Measurements from ENCODE around the gene STAT5A. TPM values are rescaled to one million over a fixed set of nuclear protein-coding genes. Genes with fewer than 3 reads are reported as not detected.
"Not testable (repeated sequence)": the region's sequence is repeated elsewhere in the genome, so short reads cannot be mapped to it uniquely, and the experiment has no call there.

The STAT5A gene
- total RNA-seq, 1 donor from 2014 or later: 2.9 TPM

DNA sequence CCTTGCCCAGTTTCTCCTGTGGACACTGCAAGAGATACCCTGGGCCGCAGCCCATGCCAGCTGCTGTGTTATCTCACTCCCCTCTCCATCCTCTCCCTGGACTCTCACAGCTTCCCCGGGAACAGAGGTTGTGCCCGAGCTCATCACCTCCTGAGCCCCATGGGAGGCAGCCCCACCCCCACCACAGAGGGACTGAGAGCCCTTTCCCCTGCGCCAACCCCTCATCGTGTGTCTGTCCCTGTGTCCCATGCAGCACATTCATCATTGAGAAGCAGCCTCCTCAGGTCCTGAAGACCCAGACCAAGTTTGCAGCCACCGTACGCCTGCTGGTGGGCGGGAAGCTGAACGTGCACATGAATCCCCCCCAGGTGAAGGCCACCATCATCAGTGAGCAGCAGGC, 12.7 kb downstream of the STAT5A start:
- H3K27ac Mint-ChIP-seq (ENCODE audit: unreplicated experiment): no peak overlapping the region
- H3K9me3 Mint-ChIP-seq: no peaks in the 10 kb centered on the region
- no peaks in the 10 kb centered on the region for H3K4me1 Mint-ChIP-seq
- no peaks in the 10 kb centered on the region for H3K36me3 Mint-ChIP-seq (ENCODE audit: low read depth)
- H3K4me3 Mint-ChIP-seq: no peak overlapping the region
- TF ChIP-seq CTCF (conservative IDR thresholded peaks at IDR 0.05): no peak
- no peaks in the 10 kb centered on the region for H3K27me3 Mint-ChIP-seq (ENCODE audit: low read depth)
- DNase-seq (ENCODE audit: low read depth, low spot score): no peak

DNA sequence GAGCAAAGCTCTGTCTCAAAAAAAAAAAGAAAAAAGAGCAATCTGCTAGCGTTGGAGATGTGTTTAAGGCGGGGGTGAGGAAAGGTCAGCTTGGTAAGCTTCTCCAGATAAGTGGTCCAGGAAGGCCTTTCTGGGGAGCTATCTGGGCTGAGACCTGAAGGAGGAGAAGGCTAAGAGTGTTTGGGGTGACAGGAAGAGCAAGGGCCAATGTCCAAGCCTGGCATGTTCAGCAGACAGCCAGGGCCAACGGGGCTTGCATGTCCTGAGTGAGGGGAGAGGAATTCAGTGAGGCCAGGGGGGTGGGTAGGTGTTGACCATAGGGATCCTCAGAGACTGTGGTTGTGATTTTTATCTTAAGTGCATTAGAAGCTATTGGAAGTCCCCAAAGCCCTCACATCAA, 15.4 kb downstream of the STAT5A start:
- Mint-ChIP-seq H3K27ac (ENCODE audit: unreplicated experiment) (no peak overlapping the region), H3K27me3 (ENCODE audit: low read depth) (no peaks in the 10 kb centered on the region), H3K4me3 (no peak overlapping the region), H3K36me3 (ENCODE audit: low read depth) (no peaks in the 10 kb centered on the region), H3K9me3 (no peaks in the 10 kb centered on the region), H3K4me1 (no peaks in the 10 kb centered on the region)
- DNase-seq (ENCODE audit: low read depth, low spot score): no peak
- TF ChIP-seq CTCF (conservative IDR thresholded peaks at IDR 0.05): no peak

- Mint-ChIP-seq H3K36me3 (ENCODE audit: low read depth) (no peaks in the 10 kb centered on the region), H3K4me1 (peaks cover under 1% of the 10 kb centered on the region), H3K4me3 (no peak overlapping the region), H3K27ac (ENCODE audit: unreplicated experiment) (no peak overlapping the region), H3K27me3 (ENCODE audit: low read depth) (no peaks in the 10 kb centered on the region), H3K9me3 (no peaks in the 10 kb centered on the region)
- no peak for DNase-seq (ENCODE audit: low read depth, low spot score)
- no peak for TF ChIP-seq CTCF (conservative IDR thresholded peaks at IDR 0.05)
Measured at GRCh38 chr17:42304187-42305030, 16.1 kb downstream of the STAT5A start.

GRCh38 chr17:42305031-42305330, 16.7 kb downstream of the STAT5A start:
- not testable (repeated sequence) for DNase-seq (ENCODE audit: low read depth, low spot score); H3K4me1 Mint-ChIP-seq; H3K9me3 Mint-ChIP-seq; H3K36me3 Mint-ChIP-seq (ENCODE audit: low read depth); H3K27me3 Mint-ChIP-seq (ENCODE audit: low read depth); H3K4me3 Mint-ChIP-seq; H3K27ac Mint-ChIP-seq (ENCODE audit: unreplicated experiment)

DNA sequence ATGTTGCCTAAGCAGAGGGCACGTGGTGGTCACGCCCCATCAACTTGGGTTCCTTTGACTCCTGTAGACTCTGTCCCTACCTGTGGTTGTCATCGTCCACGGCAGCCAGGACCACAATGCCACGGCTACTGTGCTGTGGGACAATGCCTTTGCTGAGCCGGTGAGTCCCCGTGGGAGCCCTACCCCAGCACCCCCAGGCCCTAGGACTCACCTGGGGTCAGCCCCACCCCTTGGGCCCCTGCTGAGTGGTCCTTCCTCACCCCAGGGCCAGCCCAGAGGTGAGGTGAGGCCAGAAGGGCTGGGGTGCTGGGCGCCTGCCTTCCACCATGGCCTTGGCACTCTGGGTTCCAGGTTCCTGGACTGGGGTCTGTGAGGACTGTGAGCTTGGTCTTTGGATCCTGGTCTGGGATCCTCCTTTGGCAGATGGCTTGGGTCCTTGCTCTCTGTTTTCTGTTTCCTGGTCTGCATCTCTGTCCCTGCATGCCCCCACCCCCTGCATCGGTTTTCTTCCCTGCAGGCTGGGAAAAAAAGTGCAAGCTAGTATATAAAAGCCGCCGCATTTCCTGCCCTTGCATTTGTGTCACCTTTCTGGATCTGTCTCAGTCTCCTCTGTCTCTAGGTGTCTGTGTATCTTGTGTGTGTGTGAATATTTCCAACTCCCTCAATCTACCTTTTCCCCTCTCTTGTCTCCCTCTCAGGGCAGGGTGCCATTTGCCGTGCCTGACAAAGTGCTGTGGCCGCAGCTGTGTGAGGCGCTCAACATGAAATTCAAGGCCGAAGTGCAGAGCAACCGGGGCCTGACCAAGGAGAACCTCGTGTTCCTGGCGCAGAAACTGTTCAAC, 17.5 kb downstream of the STAT5A start:
- H3K4me1 Mint-ChIP-seq: peaks cover 14% of the 10 kb centered on the region
- no peaks in the 10 kb centered on the region for H3K9me3 Mint-ChIP-seq
- no peak overlapping the region for H3K4me3 Mint-ChIP-seq
- no peaks in the 10 kb centered on the region for H3K36me3 Mint-ChIP-seq (ENCODE audit: low read depth)
- TF ChIP-seq CTCF (conservative IDR thresholded peaks at IDR 0.05): no peak
- DNase-seq (ENCODE audit: low read depth, low spot score): no peak
- no peaks in the 10 kb centered on the region for H3K27me3 Mint-ChIP-seq (ENCODE audit: low read depth)
- no peak overlapping the region for H3K27ac Mint-ChIP-seq (ENCODE audit: unreplicated experiment)

- Mint-ChIP-seq H3K4me3 (no peak overlapping the region), H3K27me3 (ENCODE audit: low read depth) (no peaks in the 10 kb centered on the region), H3K36me3 (ENCODE audit: low read depth) (no peaks in the 10 kb centered on the region), H3K9me3 (no peaks in the 10 kb centered on the region), H3K4me1 (peaks cover 20% of the 10 kb centered on the region), H3K27ac (ENCODE audit: unreplicated experiment) (no peak overlapping the region)
- no peak for DNase-seq (ENCODE audit: low read depth, low spot score)
- TF ChIP-seq CTCF (conservative IDR thresholded peaks at IDR 0.05): no peak
Measured at GRCh38 chr17:42306385-42306667, 18.0 kb downstream of the STAT5A start.
